MCF 10A (cell line): Measurements from ENCODE around the gene CARD11. TPM values are rescaled to one million over a fixed set of nuclear protein-coding genes. Genes with fewer than 3 reads are reported as not detected.

Source experiments
- BruUV-seq: library from RNA; stranded (reverse); fragments of 400-500 nt; replicated peaks from 2 replicates; lab custom pipeline; 2021; lab: Mats Ljungman, UMichigan
- CTCF ChIA-PET: fragments of 300-600 bp; sonication (Branson Sonifier 250); formaldehyde crosslinking; extraction: SDS; loops from one replicate; lab custom pipeline; 2021; ENCODE audit warnings: antibody characterized with exemption, inconsistent platforms; lab: Yijun Ruan, JAX
- POLR2A ChIA-PET: fragments of 300-600, 350-650 bp; sonication (Branson Sonifier 250); formaldehyde crosslinking; extraction: SDS; loops from one replicate; lab custom pipeline; 2020; ENCODE audit warnings: antibody characterized with exemption, inconsistent platforms; lab: Yijun Ruan, JAX
- DNase-seq: peaks from one replicate; pipeline ENCODE4 v3.0.0-alpha.2; 2018; ENCODE audit not compliant: unreplicated experiment
- H3K27ac Mint-ChIP-seq: one replicate; pipeline ENCODE4 v1.8.0; 2022; ENCODE audit warnings: mild to moderate bottlenecking, low read depth, mixed read lengths; ENCODE audit not compliant: unreplicated experiment
- H3K27me3 Mint-ChIP-seq: one replicate; pipeline ENCODE4 v1.8.0; 2022; ENCODE audit warnings: mixed read lengths; ENCODE audit not compliant: insufficient read depth, unreplicated experiment
- H3K36me3 Mint-ChIP-seq: one replicate; pipeline ENCODE4 v1.8.0; 2022; ENCODE audit warnings: mild to moderate bottlenecking, moderate library complexity, mixed read lengths; ENCODE audit not compliant: insufficient read depth, unreplicated experiment
- H3K4me1 Mint-ChIP-seq: one replicate; pipeline ENCODE4 v1.8.0; 2022; ENCODE audit warnings: mixed read lengths; ENCODE audit not compliant: insufficient read depth, unreplicated experiment
- H3K4me3 Mint-ChIP-seq: one replicate; pipeline ENCODE4 v1.8.0; 2022; ENCODE audit warnings: mild to moderate bottlenecking, moderate library complexity, mixed read lengths; ENCODE audit not compliant: unreplicated experiment
- H3K9me3 Mint-ChIP-seq: one replicate; pipeline ENCODE4 v1.8.0; 2022; ENCODE audit warnings: mixed read lengths; ENCODE audit not compliant: unreplicated experiment
- CTCF ChIP-seq: fragments of 200-600 bp; IDR thresholded peaks from one replicate; pipeline ENCODE4 v1.8.0; 2022; ENCODE audit warnings: antibody characterized with exemption, mild to moderate bottlenecking; ENCODE audit not compliant: unreplicated experiment
- intact Hi-C: fragments of 100-400 bp; cut with micrococcal nuclease; formaldehyde crosslinking; loops from 2 replicates; pipeline ENCODE4 v1.14.1; 2022
- total RNA-seq: library from RNA; stranded (reverse); gene quantifications from 2 replicates; pipeline ENCODE4 v1.2.3, GENCODE V29; 2022

Gene CARD11
- total RNA-seq, 1 experiment from 2014 or later = not detected

DNA sequence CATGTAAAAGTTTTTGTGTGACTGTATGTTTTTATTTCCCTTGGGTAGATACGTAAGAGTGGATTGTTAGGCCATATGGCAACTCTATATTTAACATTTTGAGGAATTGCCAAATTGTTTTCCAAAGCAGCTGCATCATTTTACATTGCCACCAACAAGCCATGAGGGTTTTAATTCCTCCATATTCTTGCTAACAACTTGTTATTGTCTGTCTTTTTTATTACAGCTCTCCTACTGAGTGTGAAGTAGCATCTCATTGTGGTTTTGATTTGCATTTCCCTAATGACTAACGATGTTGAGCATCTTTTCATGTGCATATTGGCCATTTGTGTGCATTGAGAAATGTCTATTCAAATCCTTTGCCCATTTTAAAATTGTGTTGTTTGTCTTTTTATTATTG, 94.9 kb downstream of the CARD11 start:
- Mint-ChIP-seq H3K27ac (no peak overlapping the region), H3K27me3 (no peaks in the 10 kb centered on the region), H3K4me1 (no peaks in the 10 kb centered on the region), H3K4me3 (no peak overlapping the region), H3K9me3 (peaks cover 8% of the 10 kb centered on the region), H3K36me3 (no peaks in the 10 kb centered on the region)
- BruUV-seq = no TSS peak
- TF ChIP-seq CTCF = no peak
- POLR2A ChIA-PET = no interaction called here
- intact Hi-C loops = no loop called here
- DNase-seq = no peak
- CTCF ChIA-PET = no interaction called here

- H3K36me3 Mint-ChIP-seq = no peaks in the 10 kb centered on the region
Observed at GRCh38 chr7:2947058-2947780, 96.4 kb downstream of the CARD11 start.

DNA sequence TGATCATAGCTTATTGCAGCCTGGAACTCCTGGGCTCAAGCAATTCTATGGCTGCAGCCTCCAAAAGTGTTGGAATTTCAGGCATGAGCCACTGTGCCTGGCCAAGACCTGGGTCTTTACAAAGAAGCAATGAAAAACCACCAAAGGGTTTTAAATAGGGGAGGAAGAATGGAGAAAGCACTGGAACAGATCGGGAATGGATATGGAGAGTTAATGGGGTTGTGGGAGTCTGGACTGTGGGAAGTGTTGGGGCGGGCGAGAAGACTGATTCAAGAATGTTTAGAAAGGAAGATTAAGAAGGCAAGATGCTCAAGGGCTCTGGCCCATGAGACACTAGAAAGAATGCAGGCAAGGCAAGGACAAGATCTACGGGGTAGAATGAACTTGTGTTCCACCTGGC, 98.5 kb downstream of the CARD11 start:
- ChIA-PET POLR2A (no interaction called here), CTCF (no interaction called here)
- H3K4me3 Mint-ChIP-seq = no peak overlapping the region
- no peak for TF ChIP-seq CTCF
- no peaks in the 10 kb centered on the region for H3K27me3 Mint-ChIP-seq
- H3K27ac Mint-ChIP-seq = no peak overlapping the region
- DNase-seq = no peak
- intact Hi-C loops = no loop called here
- BruUV-seq = no TSS peak
- H3K9me3 Mint-ChIP-seq = no peaks in the 10 kb centered on the region
- H3K36me3 Mint-ChIP-seq = no peaks in the 10 kb centered on the region
- no peaks in the 10 kb centered on the region for H3K4me1 Mint-ChIP-seq

More at GRCh38 chr7:2947058-2947780, 96.4 kb downstream of the CARD11 start:
- Mint-ChIP-seq H3K27me3 (no peaks in the 10 kb centered on the region), H3K4me1 (no peaks in the 10 kb centered on the region), H3K27ac (no peak overlapping the region), H3K4me3 (no peak overlapping the region), H3K9me3 (peaks cover 8% of the 10 kb centered on the region)
- no peak for DNase-seq
- CTCF ChIA-PET = interaction anchor here (0.6 kb wide), 3 partner anchors 10 to 205 kb away, joined by 3 to 4 read pairs (median 3); no protein-coding TSS in a partner anchor
- no TSS peak for BruUV-seq
- POLR2A ChIA-PET = no interaction called here
- no peak for TF ChIP-seq CTCF
- intact Hi-C loops = no loop called here

- ChIA-PET POLR2A (no interaction called here), CTCF (no interaction called here)
- no peak for TF ChIP-seq CTCF
- no peaks in the 10 kb centered on the region for H3K4me1 Mint-ChIP-seq
- H3K27me3 Mint-ChIP-seq = no peaks in the 10 kb centered on the region
- H3K27ac Mint-ChIP-seq = no peak overlapping the region
- no peaks in the 10 kb centered on the region for H3K9me3 Mint-ChIP-seq
- DNase-seq = no peak
- no peak overlapping the region for H3K4me3 Mint-ChIP-seq
- no peaks in the 10 kb centered on the region for H3K36me3 Mint-ChIP-seq
- no TSS peak for BruUV-seq
- intact Hi-C loops = no loop called here
Observed at GRCh38 chr7:2944739-2945138, 98.9 kb downstream of the CARD11 start.
